Smooth muscle cell of bladder (primary cell): ENCODE data around the gene PHAX. TPM values are rescaled to one million over a fixed set of nuclear protein-coding genes. Genes with fewer than 3 reads are reported as not detected.

Experiments
- total RNA-seq: library from RNA; depleted of rRNA; stranded (reverse); fragments of >200 nt; gene quantifications from 2 replicates; pipeline ENCODE4 v1.2.3, GENCODE V29; 2014

PHAX gene, protein sequence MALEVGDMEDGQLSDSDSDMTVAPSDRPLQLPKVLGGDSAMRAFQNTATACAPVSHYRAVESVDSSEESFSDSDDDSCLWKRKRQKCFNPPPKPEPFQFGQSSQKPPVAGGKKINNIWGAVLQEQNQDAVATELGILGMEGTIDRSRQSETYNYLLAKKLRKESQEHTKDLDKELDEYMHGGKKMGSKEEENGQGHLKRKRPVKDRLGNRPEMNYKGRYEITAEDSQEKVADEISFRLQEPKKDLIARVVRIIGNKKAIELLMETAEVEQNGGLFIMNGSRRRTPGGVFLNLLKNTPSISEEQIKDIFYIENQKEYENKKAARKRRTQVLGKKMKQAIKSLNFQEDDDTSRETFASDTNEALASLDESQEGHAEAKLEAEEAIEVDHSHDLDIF
- 44.7 and 57.8 TPM in 2 replicates for total RNA-seq

DNA sequence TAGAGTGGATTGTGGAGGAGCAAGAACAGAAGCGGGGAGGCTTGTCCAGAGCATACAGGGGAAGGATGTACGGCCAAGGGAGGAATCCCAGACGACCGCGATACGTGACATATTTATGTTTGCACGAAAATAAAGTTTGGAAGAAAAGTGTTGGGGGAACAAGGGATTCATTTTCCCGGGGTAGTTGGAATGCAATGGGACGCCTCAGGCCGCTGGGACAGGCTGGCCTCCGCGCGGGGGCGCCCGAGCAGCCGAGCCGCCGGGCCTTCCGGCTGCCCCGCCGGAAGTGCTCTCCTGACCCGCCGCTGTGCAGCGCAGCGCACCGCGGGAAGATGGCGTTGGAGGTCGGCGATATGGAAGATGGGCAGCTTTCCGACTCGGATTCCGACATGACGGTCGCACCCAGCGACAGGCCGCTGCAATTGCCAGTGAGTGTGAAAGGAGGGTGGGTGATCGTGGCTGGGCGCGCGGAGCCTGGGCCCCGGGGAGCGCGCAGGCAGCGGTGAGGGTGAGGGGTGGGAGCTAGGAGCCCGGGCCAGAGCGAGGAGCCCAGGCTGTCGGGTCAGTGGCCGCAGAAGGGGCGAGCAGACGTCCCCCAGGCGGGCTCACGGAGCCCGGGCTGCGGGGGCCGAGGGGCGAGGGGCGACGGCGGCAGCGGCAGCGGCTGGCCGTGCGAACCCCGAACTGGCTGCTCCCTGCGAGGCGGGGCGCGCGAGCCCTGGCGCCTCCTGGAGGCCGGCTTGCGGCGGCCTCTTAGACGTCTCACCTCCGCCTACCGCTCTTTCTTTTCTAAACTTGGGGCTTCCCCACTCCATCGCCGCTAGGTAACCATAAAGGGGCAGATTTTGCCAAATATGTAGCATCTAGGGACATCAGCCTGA lies at the start of gene PHAX:
Gene PHAX (plus strand): TSS at position 317 of the 881 bp plus-strand sequence. CDS start 16 bp downstream, at position 333.

DNA sequence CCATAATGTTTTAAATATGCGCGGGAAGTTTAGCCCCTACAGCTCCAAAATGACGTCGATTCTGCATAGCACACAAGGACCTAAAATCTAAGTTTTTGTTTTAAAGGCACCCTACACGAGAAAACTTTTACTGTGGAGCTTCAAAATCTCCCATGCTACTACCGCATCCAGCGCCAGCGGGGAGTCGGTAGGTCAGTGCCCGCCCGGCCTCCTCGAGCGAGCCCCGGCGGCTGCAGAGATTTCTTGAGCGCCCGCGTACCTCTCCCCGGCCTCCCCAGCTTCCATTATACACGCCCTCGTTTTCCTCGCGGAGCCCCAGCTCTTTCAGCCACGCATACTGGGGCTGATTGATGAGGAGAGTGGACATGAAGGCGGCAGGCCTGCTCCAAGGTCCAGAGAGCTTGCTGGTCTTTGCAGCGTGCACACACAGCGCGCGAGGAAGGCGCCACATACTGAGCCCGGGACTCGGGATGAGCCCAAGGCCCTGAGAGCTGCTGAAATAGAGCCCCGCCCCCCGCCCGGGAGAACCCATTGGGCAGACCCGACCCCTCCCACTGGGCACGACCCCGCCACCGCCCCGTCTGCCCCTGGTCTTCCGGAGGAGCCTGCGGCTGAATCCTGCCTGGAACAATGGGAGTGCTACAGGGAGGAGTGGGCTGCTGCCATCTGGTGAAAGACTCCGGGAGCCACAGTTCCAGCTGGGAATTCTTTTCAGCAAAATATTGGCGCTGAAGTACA lies 5.8 kb upstream of the PHAX start, which contains the start of gene ALDH7A1:
Gene ALDH7A1 (minus strand): TSS at position 472 of the 738 bp plus-strand sequence. CDS start 21 bp downstream, at position 451.

Other genes starting within 250 kb of the PHAX start
- gene GRAMD2B, start 177.5 kb upstream of the PHAX start, total RNA-seq, result 12.8 and 21.5 TPM in 2 replicates
- gene ALDH7A1, start 5.7 kb upstream of the PHAX start, total RNA-seq, result 35.4 and 49.3 TPM in 2 replicates
- gene LMNB1, start 176.2 kb downstream of the PHAX start, total RNA-seq, result 5.7 and 7.4 TPM in 2 replicates